ENCODE results near the gene PIK3R5. TPM values are rescaled to one million over a fixed set of nuclear protein-coding genes. Genes with fewer than 3 reads are reported as not detected.
"Not testable (repeated sequence)": the region's sequence is repeated elsewhere in the genome, so short reads cannot be mapped to it uniquely, and the experiment has no call there.

PIK3R5 gene
- total RNA-seq, 2 donors from 2014 or later, result 3.2 to 4.9 TPM

GRCh38 chr17:8991514-8992285, 26.2 kb upstream of the PIK3R5 start:
- DNase-seq (peak; percentile 50 to 77), ATAC-seq (peak; percentile 75)
- intact Hi-C loops (cut with DNase I, micrococcal nuclease), result loop anchor here in 1 of 2 donors (5.0 kb wide), 1 partner anchor 531 kb away; no protein-coding TSS in a partner anchor

DNA sequence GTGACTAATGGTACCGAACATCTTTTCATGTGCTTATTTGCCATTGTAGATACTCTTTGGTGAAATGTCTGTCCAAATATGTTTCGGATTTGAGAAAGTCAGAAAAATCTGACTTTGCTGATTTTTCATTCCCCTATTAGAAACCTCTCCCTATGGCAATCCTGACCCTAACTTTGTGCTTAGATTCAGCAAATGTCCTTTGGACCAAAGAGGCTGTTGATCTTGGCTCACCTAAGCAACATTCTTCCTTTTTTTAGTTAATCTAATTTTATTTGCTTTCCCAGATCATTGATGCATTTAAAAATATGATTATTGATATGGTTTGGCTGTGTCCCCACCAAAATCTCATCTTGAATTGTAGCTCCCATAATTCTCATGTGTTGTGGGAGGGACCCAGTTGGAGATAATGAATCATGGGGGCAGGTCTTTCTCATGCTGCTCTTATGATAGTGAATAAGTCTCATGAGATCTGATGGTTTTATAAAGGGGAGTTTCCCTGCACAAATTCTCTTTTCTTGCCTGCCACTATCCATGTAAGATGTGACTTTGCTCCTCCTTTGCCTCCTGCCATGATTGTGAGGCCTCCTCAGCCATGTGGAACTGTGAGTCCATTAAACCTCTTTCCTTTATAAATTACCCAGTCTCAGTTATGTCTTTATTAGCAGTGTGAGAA, 22.9 kb upstream of the PIK3R5 start:
- ATAC-seq; intact Hi-C loops (cut with DNase I, micrococcal nuclease): not testable (repeated sequence)

GRCh38 chr17:8986295-8986694, 20.8 kb upstream of the PIK3R5 start:
- intact Hi-C loops (cut with DNase I, micrococcal nuclease), result no loop called here
- ATAC-seq (no peak), DNase-seq (no peak)

More for the DNA sequence above, 22.9 kb upstream of the PIK3R5 start:
- DNase-seq, result not testable (repeated sequence)

DNA sequence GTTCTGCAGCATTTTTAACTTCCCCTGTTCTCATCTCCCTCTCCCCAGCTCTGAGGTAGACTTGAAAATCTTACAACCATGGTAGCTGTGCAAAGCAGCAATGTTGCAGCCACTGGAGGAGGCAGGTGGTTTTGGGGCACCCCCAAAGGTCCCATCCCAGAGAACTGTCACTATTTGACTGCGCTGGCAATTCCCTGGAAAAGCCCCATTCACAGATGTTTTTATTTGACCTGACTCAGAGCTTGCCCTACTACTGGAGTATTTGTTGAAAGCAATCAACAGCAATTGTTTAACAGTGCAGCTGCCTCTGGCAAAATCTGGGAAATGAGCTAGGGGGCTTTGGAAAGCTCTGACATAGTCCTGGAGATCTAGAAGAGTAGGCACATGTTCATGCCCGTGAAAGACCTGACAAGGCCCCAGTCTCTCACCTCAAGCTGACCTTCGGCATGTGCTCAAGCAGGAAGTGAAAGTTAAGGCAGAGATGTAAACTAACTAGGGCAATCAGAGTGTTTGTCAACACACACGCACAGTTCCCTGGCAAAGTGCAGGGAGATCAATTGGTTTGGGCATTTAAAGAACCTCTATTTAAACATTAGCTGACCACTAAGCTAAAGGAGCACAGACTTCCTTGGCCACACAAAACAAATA, 19.7 kb upstream of the PIK3R5 start:
- DNase-seq (no peak), ATAC-seq (no peak)
- intact Hi-C loops (cut with DNase I, micrococcal nuclease), result no loop called here

- DNase-seq; ATAC-seq; intact Hi-C loops (cut with DNase I, micrococcal nuclease): not testable (repeated sequence)
Observed at GRCh38 chr17:8984225-8984624, 18.7 kb upstream of the PIK3R5 start.

DNA sequence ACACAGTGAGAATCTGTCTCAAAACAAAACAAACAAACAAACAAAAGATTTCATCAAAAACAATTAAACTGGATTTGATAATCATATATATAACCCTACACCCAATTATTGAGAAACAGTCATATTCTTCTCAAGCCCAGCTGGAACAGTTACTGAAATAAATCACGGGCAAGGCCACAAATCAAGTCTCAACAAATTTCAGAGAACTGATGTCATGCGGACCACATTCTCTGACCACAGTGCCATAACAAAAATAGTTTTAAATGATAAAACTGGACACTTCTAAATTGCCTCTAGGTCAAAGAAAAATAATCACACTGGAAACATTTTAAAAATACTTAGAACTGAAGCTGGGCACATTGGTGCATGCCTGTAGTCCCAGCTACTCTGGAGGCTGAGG, 15.9 kb upstream of the PIK3R5 start:
- intact Hi-C loops (cut with DNase I, micrococcal nuclease), result no loop called here
- DNase-seq (no peak), ATAC-seq (no peak)

GRCh38 chr17:8979715-8980114, 14.2 kb upstream of the PIK3R5 start:
- ATAC-seq (no peak), DNase-seq (no peak)
- intact Hi-C loops (cut with DNase I, micrococcal nuclease), result no loop called here

DNA sequence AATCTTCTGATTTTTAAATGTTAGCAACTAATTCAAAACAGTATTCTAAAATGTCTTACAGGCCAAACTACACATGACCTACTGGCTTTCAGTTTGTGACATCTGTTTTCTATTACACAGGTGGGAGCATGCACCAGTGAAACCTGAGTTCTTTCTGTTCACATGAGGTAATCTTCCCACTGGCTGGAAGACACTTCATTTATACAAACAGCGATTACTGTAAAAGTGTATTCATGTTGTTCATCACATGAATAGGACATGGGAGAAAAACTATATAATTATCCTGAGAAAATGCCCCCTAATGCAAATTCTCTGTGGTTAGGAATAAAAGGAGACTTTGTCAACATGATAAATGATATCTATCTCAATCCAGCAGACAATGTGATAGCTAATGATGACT, 11.1 kb upstream of the PIK3R5 start:
- intact Hi-C loops (cut with DNase I, micrococcal nuclease), result no loop called here
- DNase-seq (no peak), ATAC-seq (no peak)

DNA sequence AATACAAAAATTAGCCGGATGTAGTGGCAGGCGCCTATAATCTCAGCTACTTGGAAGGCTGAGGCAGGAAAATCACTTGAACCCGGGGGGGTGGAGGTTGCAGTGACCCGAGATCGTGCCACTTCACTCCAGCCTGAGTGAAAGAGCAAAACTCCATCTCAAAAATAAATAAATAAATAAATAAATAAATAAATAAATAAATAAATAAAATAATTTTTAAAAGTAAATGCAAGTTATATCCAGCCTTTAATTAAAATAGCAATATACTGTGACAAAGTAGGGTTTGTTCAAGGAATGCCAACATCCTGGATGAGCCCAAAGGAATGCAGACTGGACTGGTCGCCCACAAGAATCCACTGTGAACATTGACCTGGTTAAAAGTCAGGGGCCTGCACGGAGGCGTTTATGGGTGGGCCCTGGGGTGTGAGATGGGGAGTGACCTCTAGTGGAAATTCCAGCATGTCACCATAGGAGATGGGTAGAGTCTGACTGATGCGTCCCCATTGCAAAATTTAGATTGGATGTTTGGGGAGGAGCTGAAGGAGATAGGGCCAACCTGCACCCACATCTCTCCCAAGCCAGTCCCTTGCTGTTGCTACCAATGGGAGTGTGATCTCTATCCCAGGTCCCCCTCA, 9.7 kb upstream of the PIK3R5 start:
- no peak for DNase-seq
- intact Hi-C loops (cut with DNase I, micrococcal nuclease), result no loop called here
- no peak for ATAC-seq

DNA sequence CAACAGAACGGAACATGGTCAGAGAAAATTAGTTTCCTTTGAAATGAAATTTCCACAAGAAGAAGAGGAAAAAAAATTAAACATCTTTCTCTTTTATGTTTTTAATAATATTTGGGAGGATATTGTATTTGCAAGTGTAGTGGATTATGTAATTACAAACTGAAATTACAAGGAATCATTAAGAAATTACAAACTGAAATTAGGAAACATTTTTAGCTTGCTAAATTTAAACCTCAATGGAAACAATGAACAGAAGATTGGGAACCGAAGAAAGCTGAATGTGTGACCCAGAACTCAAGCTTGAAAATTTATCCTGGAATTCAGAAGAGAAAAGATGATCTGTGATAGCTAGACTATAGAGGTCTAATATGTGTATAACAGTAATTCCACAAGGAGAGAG, 4.4 kb upstream of the PIK3R5 start:
- no peak for ATAC-seq
- intact Hi-C loops (cut with DNase I, micrococcal nuclease), result no loop called here
- no peak for DNase-seq

- intact Hi-C loops (cut with DNase I, micrococcal nuclease), result no loop called here
- no peak for DNase-seq
- no peak for ATAC-seq
Observed at GRCh38 chr17:8968503-8968902, 3.0 kb upstream of the PIK3R5 start.

GRCh38 chr17:8967861-8968260, 2.4 kb upstream of the PIK3R5 start:
- intact Hi-C loops (cut with DNase I, micrococcal nuclease), result no loop called here
- ATAC-seq, result no peak

GRCh38 chr17:8966926-8967325, 1.4 kb upstream of the PIK3R5 start:
- no peak for ATAC-seq
- intact Hi-C loops (cut with DNase I, micrococcal nuclease), result no loop called here
- DNase-seq, result no peak

More at GRCh38 chr17:8967861-8968260, 2.4 kb upstream of the PIK3R5 start:
- no peak for DNase-seq

- ATAC-seq, result peak; percentile 14
- intact Hi-C loops (cut with DNase I, micrococcal nuclease), result no loop called here
- peak in 1 of 2 donors; percentile 60 for DNase-seq
Observed at GRCh38 chr17:8964801-8965393, 610 bp downstream of the PIK3R5 start.

DNA sequence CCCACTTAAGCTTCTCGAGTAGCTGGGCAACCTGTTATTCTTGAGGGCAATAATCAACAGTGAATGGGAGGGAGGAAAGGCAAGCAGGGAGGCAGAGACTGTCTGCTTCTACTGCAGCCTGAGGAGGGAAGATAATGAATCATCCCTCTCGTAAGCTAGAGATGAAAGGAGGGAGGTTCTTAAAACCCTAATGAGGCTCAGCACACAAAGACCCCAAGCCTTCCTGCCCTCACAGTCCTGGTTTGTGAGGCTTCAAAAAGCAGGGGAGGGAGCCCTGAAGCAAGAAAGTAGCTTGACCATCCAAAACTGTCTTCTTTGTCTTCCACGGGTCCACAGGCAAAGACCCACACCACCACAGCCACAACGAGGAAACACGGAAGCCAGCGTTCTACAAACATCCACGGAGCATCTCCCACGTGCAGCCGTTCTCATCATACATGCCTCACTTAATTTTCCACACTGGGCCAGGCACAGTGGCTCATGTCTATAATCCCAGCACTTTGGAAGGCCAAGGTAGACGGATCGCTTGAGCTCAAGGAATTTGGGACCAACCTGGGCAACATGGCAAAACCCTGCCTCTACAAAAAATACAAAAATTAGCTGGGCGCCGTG, 1.8 kb downstream of the PIK3R5 start:
- ATAC-seq, result no peak
- intact Hi-C loops (cut with DNase I, micrococcal nuclease), result no loop called here
- no peak for DNase-seq

GRCh38 chr17:8963014-8963413, 2.5 kb downstream of the PIK3R5 start:
- no peak for ATAC-seq
- intact Hi-C loops (cut with DNase I, micrococcal nuclease), result no loop called here
- DNase-seq, result no peak

DNA sequence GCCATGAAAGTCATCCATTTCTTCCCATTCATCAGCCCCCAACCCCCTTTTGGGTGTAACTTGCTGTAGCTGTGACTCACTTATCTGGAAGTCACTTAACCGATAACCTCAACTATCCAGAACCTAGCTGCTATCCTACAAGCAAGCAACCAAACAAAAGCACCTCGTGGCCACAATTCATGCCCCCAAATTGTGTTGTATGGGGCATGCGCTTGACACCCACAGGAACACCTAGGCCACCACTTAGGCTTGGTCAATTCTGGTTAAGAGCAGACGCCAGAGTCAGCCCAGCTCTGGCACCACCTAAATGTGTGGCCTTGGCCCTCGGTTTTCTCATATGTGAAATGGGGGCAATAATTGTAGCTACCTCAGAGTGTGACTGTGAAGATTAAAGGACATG, 3.7 kb downstream of the PIK3R5 start:
- ATAC-seq, result no peak
- intact Hi-C loops (cut with DNase I, micrococcal nuclease), result no loop called here
- DNase-seq, result no peak

DNA sequence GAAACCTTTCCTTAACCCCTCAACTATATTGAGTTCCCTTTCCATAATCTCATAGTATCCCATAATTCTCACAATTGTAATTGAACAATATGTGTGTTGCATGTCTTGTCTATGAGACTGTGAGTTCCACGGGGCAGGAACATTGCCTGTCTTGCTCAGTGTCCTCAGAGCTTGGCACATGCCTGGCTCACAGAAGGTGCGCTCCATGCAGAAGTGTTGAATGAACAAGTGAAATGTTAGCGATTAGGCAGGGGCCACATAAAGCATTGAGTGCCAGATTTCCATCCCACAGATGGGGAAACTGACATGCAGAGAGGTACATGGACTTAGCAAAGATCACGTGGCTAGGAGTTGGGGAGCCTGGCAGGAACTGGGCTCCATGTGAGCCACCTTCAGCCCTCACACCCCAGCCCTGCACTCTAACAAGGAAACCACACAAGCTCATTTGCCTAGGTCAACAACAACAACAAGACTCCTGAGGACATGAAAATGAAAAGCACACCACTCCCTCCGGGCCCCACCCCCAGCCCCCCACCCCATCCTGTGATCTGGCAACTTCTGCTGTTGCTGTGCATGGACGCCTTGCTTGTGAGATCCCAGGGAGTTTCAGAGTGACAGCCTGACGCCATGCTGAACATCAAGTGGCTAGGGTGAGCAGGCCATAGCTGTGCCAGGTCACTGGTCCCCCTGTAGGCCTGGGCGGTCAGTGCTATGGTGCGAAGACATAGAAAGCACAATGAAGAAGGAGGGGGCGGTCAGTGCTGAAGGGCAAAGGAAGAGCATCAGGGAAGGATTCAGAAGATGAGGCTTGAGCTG, 5.0 kb downstream of the PIK3R5 start:
- intact Hi-C loops (cut with DNase I, micrococcal nuclease), result no loop called here
- DNase-seq (no peak), ATAC-seq (no peak)
